A549 treated with Mapracorat at 1 μM for 4 hours (cell line): Measurements from ENCODE around the gene SAC3D1. TPM values are rescaled to one million over a fixed set of nuclear protein-coding genes. Genes with fewer than 3 reads are reported as not detected.

Experiments
- total RNA-seq: library from RNA; stranded (reverse); fragments of 200-300 nt; extraction: Qiagen RNA extraction; gene quantifications from 5 replicates; pipeline ENCODE4 v1.2.3, GENCODE V29; 2022

Gene SAC3D1
- total RNA-seq = 34.7 to 55.9 TPM (median 53.9 TPM) in 5 replicates

GRCh38 chr11:65040847-65041622 is at the start of gene SAC3D1:
TSS of gene SAC3D1 (plus strand) at chr11:65041210. CDS start at chr11:65041293, 83 bp downstream.

GRCh38 chr11:64996710-64997380 is 44.2 kb upstream of the SAC3D1 start, which contains the start of gene BATF2:
TSS of gene BATF2 (minus strand) at chr11:64996971. CDS start at chr11:64996914, 57 bp downstream.

GRCh38 chr11:65013888-65014725 is 26.9 kb upstream of the SAC3D1 start, which contains the start of gene ARL2:
TSS of gene ARL2 (plus strand) at chr11:65014160. CDS start at chr11:65014208, 48 bp downstream.

GRCh38 chr11:65027213-65028067 is 13.6 kb upstream of the SAC3D1 start, which contains the start of gene SNX15:
TSS of gene SNX15 (plus strand) at chr11:65027439. CDS start at chr11:65027538, 99 bp downstream.

GRCh38 chr11:65058419-65059054 is 17.5 kb downstream of the SAC3D1 start, which contains the start of gene NAALADL1:
TSS of gene NAALADL1 (minus strand) at chr11:65058553. CDS start at chr11:65058521, 32 bp downstream.

GRCh38 chr11:65083834-65084597 is 43.0 kb downstream of the SAC3D1 start, which contains the start of the genes CDCA5 and ZFPL1:
TSS of gene CDCA5 (minus strand) at chr11:65084040. CDS start at chr11:65083978, 62 bp downstream.
TSS of gene ZFPL1 (plus strand) at chr11:65084222. CDS start at chr11:65084699, 477 bp downstream.

Other genes starting within 250 kb of the SAC3D1 start
- 5.8 to 9.0 TPM (median 8.5 TPM) in 5 replicates for gene MAP4K2, start 238.0 kb upstream of the SAC3D1 start, total RNA-seq
- gene MEN1, start 230.7 kb upstream of the SAC3D1 start, total RNA-seq = 26.2 to 40.7 TPM (median 38.5 TPM) in 5 replicates
- gene CDC42BPG, start 196.6 kb upstream of the SAC3D1 start, total RNA-seq = 0.93 to 2.0 TPM (median 1.5 TPM) in 5 replicates
- gene EHD1, start 162.6 kb upstream of the SAC3D1 start, total RNA-seq = 94.9 to 123 TPM (median 115 TPM) in 5 replicates
- 11.8 to 22.6 TPM (median 21.0 TPM) in 5 replicates for gene ATG2A, start 124.0 kb upstream of the SAC3D1 start, total RNA-seq
- 3.2 to 5.4 TPM (median 4.7 TPM) in 5 replicates for gene PPP2R5B, start 116.5 kb upstream of the SAC3D1 start, total RNA-seq
- not detected in 5 replicates for gene GPHA2, start 105.3 kb upstream of the SAC3D1 start, total RNA-seq
- gene MAJIN, start 69.1 kb upstream of the SAC3D1 start, total RNA-seq = not detected in 5 replicates
- 0.71 to 1.1 TPM (median 0.85 TPM) in 5 replicates for gene BATF2, start 44.2 kb upstream of the SAC3D1 start, total RNA-seq
- 175 to 188 TPM (median 183 TPM) in 5 replicates for gene ARL2, start 27.1 kb upstream of the SAC3D1 start, total RNA-seq
- gene SNX15, start 13.8 kb upstream of the SAC3D1 start, total RNA-seq = 19.9 to 24.2 TPM (median 23.1 TPM) in 5 replicates
- not detected in 5 replicates for gene NAALADL1, start 17.3 kb downstream of the SAC3D1 start, total RNA-seq
- gene CDCA5, start 42.8 kb downstream of the SAC3D1 start, total RNA-seq = 57.4 to 76.9 TPM (median 71.1 TPM) in 5 replicates
- gene ZFPL1, start 43.0 kb downstream of the SAC3D1 start, total RNA-seq = 31.8 to 34.2 TPM (median 32.7 TPM) in 5 replicates
- gene VPS51, start 55.0 kb downstream of the SAC3D1 start, total RNA-seq = 50.7 to 52.5 TPM (median 51.8 TPM) in 5 replicates
- gene TM7SF2, start 70.7 kb downstream of the SAC3D1 start, total RNA-seq = 4.9 to 8.6 TPM (median 5.3 TPM) in 5 replicates
- 13.6 to 22.7 TPM (median 21.9 TPM) in 5 replicates for gene ZNHIT2, start 76.5 kb downstream of the SAC3D1 start, total RNA-seq
- gene FAU, start 80.9 kb downstream of the SAC3D1 start, total RNA-seq = 820 to 1,063 TPM (median 1,025 TPM) in 5 replicates
- 68.5 to 73.4 TPM (median 70.9 TPM) in 5 replicates for gene MRPL49, start 81.1 kb downstream of the SAC3D1 start, total RNA-seq
- 27.8 to 40.9 TPM (median 37.6 TPM) in 5 replicates for gene SYVN1, start 93.3 kb downstream of the SAC3D1 start, total RNA-seq
- not detected in 5 replicates for gene SPDYC, start 129.0 kb downstream of the SAC3D1 start, total RNA-seq
- gene CAPN1, start 140.7 kb downstream of the SAC3D1 start, total RNA-seq = 90.3 to 122 TPM (median 113 TPM) in 5 replicates
- 10.9 to 15.8 TPM (median 13.9 TPM) in 5 replicates for gene POLA2, start 220.8 kb downstream of the SAC3D1 start, total RNA-seq